Neural cell (in vitro differentiated cells): ENCODE results near the gene USP40. TPM values are rescaled to one million over a fixed set of nuclear protein-coding genes. Genes with fewer than 3 reads are reported as not detected.

Experiments used
- H2AFZ ChIP-seq: fragments of 200-600, 300-800 bp; sonication (generic), shearing (Covaris generic); 2 replicates; pipeline ENCODE4 v1.6.0; 2014; ENCODE audit warnings: low read depth, mild to moderate bottlenecking, antibody characterized with exemption, low read length, moderate library complexity
- H3F3A ChIP-seq: fragments of 200-600 bp; shearing (Covaris generic); 2 replicates; pipeline ENCODE4 v1.6.1; 2016; ENCODE audit warnings: mild to moderate bottlenecking, moderate library complexity, mixed read lengths, antibody characterized with exemption, low read length; ENCODE audit not compliant: insufficient read depth, poor library complexity, severe bottlenecking
- H3K27ac ChIP-seq: fragments of 200-600, 300-800 bp; sonication (generic), shearing (Covaris generic); 2 replicates; pipeline ENCODE4 v1.5.1; 2014; ENCODE audit warnings: mild to moderate bottlenecking, low read length, moderate library complexity
- H3K27me3 ChIP-seq: fragments of 300-800, 200-600 bp; sonication (generic), shearing (Covaris generic); 2 replicates; pipeline ENCODE4 v1.6.0; 2014; ENCODE audit warnings: mild to moderate bottlenecking, low read depth, low read length, moderate library complexity; ENCODE audit not compliant: insufficient read depth
- H3K36me3 ChIP-seq: fragments of 300-800, 200-600 bp; sonication (generic), shearing (Covaris generic); 2 replicates; pipeline ENCODE4 v1.5.1; 2014; ENCODE audit warnings: mild to moderate bottlenecking, antibody characterized with exemption, low read length, moderate library complexity; ENCODE audit not compliant: insufficient read depth
- H3K4me2 ChIP-seq: fragments of 300-800, 200-600 bp; sonication (generic), shearing (Covaris generic); 2 replicates; pipeline ENCODE4 v1.6.0; 2014; ENCODE audit warnings: mild to moderate bottlenecking, low read length
- H3K4me3 ChIP-seq: fragments of 300-800, 200-600 bp; sonication (generic), shearing (Covaris generic); 2 replicates; pipeline ENCODE4 v1.5.1; 2014; ENCODE audit warnings: mild to moderate bottlenecking, low read length, moderate library complexity
- H3K79me2 ChIP-seq: fragments of 200-600 bp; shearing (Covaris generic); replicated peaks from 2 replicates; pipeline ENCODE4 v1.6.0; 2014; ENCODE audit warnings: mild to moderate bottlenecking, low read length, moderate library complexity; ENCODE audit not compliant: insufficient read depth
- H3K9ac ChIP-seq: fragments of 300-800, 200-600 bp; sonication (generic), shearing (Covaris generic); 2 replicates; pipeline ENCODE4 v1.6.1; 2016; ENCODE audit warnings: mild to moderate bottlenecking, low read length, mixed read lengths
- H3K9me2 ChIP-seq: fragments of 200-600 bp; shearing (Covaris generic); 2 replicates; pipeline ENCODE4 v1.6.1; 2016; ENCODE audit warnings: mild to moderate bottlenecking, low read length, mixed read lengths; ENCODE audit not compliant: insufficient read depth
- H3K9me3 ChIP-seq: fragments of 200-600, 300-800 bp; sonication (generic), shearing (Covaris generic); 2 replicates; pipeline ENCODE4 v1.6.1; 2016; ENCODE audit warnings: mild to moderate bottlenecking, mixed run types, low read length, moderate library complexity, mixed read lengths
- H4K20me1 ChIP-seq: fragments of 200-600 bp; shearing (Covaris generic); 2 replicates; pipeline ENCODE4 v1.6.1; 2016; ENCODE audit warnings: mild to moderate bottlenecking, mixed run types; ENCODE audit not compliant: insufficient read depth
- CTCF ChIP-seq: fragments of 450-650 bp; IDR thresholded peaks from 2 replicates; pipeline ENCODE4 v1.5.1; 2014; ENCODE audit warnings: antibody characterized with exemption, mild to moderate bottlenecking, moderate library complexity; ENCODE audit not compliant: poor library complexity, severe bottlenecking
- EP300 ChIP-seq: fragments of 450-650 bp; conservative IDR thresholded peaks from 2 replicates; pipeline ENCODE4 v1.6.1; 2014; ENCODE audit warnings: antibody characterized with exemption, mild to moderate bottlenecking, moderate library complexity; ENCODE audit not compliant: poor library complexity, severe bottlenecking
- EZH2 ChIP-seq: fragments of 200-600, 300-800 bp; shearing (Covaris generic), sonication (generic); IDR thresholded peaks from 2 replicates; pipeline ENCODE4 v1.6.1; 2014; ENCODE audit warnings: antibody characterized with exemption, low read length, borderline replicate concordance, mild to moderate bottlenecking; ENCODE audit not compliant: insufficient read depth, poor library complexity, severe bottlenecking
- MXI1 ChIP-seq: fragments of 450-650 bp; conservative IDR thresholded peaks from 2 replicates; pipeline ENCODE4 v1.6.1; 2014; ENCODE audit warnings: antibody characterized with exemption, mild to moderate bottlenecking; ENCODE audit not compliant: poor library complexity, severe bottlenecking
- POLR2AphosphoS5 ChIP-seq: IDR thresholded peaks from 2 replicates; pipeline ENCODE4 v1.6.1; 2012
- RAD21 ChIP-seq: fragments of 450-650 bp; conservative IDR thresholded peaks from 2 replicates; pipeline ENCODE4 v1.6.1; 2014; ENCODE audit warnings: antibody characterized with exemption, mild to moderate bottlenecking, moderate library complexity
- REST ChIP-seq: IDR thresholded peaks from 2 replicates; pipeline ENCODE4 v1.6.1; 2012; ENCODE audit warnings: borderline replicate concordance
- SMC3 ChIP-seq: fragments of 450-650 bp; conservative IDR thresholded peaks from 2 replicates; pipeline ENCODE4 v1.6.1; 2014; ENCODE audit warnings: antibody characterized with exemption, mild to moderate bottlenecking, moderate library complexity; ENCODE audit not compliant: poor library complexity
- TAF1 ChIP-seq: IDR thresholded peaks from 2 replicates; pipeline ENCODE4 v1.6.1; 2012; ENCODE audit warnings: low read depth
- polyA plus RNA-seq: library from polyadenylated mRNA; depleted of rRNA; stranded (reverse); fragments of >200 nt; gene quantifications from 2 replicates; pipeline ENCODE4 v1.2.3, GENCODE V29; 2014

USP40 gene
- polyA plus RNA-seq, 1 donor from 2014 or later, result 33.3 TPM

GRCh38 chr2:233448220-233448559, 118.4 kb downstream of the USP40 start:
- Histone ChIP-seq H2AFZ (no peak overlapping the region), H3K36me3 (no peaks in the 10 kb centered on the region), H3K9me2 (no peaks in the 10 kb centered on the region), H3K4me2 (no peak overlapping the region), H3K9me3 (no peaks in the 10 kb centered on the region), H4K20me1 (no peaks in the 10 kb centered on the region), H3K27me3 (no peaks in the 10 kb centered on the region), H3K27ac (no peak overlapping the region), H3K4me3 (no peak overlapping the region), H3K79me2 (no peaks in the 10 kb centered on the region), H3F3A (no peaks in the 10 kb centered on the region), H3K9ac (no peak overlapping the region)
- TF ChIP-seq CTCF (no peak), RAD21 (no peak), EP300 (no peak), POLR2AphosphoS5 (no peak), REST (no peak), EZH2 (no peak), MXI1 (no peak)

GRCh38 chr2:233447506-233448219, 118.9 kb downstream of the USP40 start:
- Histone ChIP-seq H3F3A (no peaks in the 10 kb centered on the region), H3K4me2 (no peak overlapping the region), H3K9ac (no peak overlapping the region), H3K4me3 (no peak overlapping the region), H2AFZ (no peak overlapping the region), H3K36me3 (no peaks in the 10 kb centered on the region), H3K79me2 (no peaks in the 10 kb centered on the region), H3K9me2 (no peaks in the 10 kb centered on the region), H4K20me1 (no peaks in the 10 kb centered on the region), H3K27ac (no peak overlapping the region), H3K9me3 (no peaks in the 10 kb centered on the region), H3K27me3 (no peaks in the 10 kb centered on the region)
- TF ChIP-seq POLR2AphosphoS5 (no peak), REST (no peak), TAF1 (no peak), MXI1 (no peak), RAD21 (no peak), EZH2 (no peak), EP300 (no peak), SMC3 (no peak), CTCF (no peak)
